ENCODE results near the gene CCDC178.

Gene CCDC178

GRCh38 chr18:32920796-32921787 is 519.4 kb downstream of the CCDC178 start:
- TF ChIP-seq EP300 (IDR thresholded peaks at IDR 0.05; ENCODE audit: borderline replicate concordance) = peak; percentile 45; the same call in 1 of the 2 replicates
- no peak for TF ChIP-seq USF1 (IDR thresholded peaks at IDR 0.05)
- peak; percentile 61; the same call in 1 of the 2 replicates for TF ChIP-seq CEBPB (IDR thresholded peaks at IDR 0.05)

DNA sequence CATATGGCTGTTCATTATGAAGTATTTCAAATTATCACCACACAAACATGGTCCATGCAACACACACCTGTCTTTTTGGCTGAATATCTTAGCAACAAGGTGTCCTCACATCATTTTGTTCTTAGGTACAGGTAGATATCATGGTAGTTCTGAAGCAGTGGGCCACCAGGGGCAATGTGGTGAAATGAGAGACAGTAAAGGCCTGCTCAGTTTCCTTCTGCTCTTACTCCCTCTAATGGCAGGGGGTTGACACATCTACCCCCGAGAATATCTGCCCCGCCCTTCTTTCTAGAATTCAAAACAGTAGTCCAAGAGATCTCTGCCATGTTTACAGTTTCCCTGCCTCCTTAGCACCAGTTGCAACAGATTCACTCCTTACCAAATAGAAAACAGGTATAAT is 520.7 kb downstream of the CCDC178 start:
- TF ChIP-seq CEBPB (IDR thresholded peaks at IDR 0.05) (0 out of 2 replicates have a peak, but pooled peaks have one; percentile 3), RAD21 (IDR thresholded peaks at IDR 0.05; ENCODE audit: low read depth) (peak; percentile 91), EP300 (IDR thresholded peaks at IDR 0.05; ENCODE audit: borderline replicate concordance) (no peak)

DNA sequence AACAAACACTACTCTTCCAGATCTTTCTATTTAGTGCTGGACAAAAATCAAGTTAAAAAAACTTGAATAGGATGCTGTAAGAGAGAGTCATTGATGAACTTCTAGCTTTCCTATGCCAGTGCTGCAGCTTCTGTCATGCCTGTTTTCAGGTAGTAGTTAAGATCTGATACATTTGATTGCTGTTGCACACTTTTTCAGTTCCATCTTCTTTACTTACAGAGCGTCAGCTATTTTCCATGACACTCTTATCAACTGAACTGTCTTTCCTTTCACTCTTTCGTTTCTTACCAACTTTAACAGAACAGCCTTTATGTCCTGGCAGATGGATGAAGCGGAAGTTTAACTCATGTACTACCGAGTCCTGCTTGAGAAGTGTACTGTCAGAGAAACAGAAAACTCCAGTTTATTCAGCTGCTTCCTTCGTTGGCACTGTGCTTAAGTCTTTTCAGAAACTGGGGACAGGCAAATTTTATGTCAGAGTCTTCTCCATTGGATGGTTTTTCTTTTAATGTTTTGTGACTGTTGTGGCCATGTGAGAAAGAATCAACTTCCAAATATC is 521.8 kb downstream of the CCDC178 start:
- TF ChIP-seq RAD21 (IDR thresholded peaks at IDR 0.05; ENCODE audit: low read depth) = no peak
- no peak for TF ChIP-seq EP300 (IDR thresholded peaks at IDR 0.05; ENCODE audit: borderline replicate concordance)
- no peak for TF ChIP-seq NFIC (IDR thresholded peaks at IDR 0.05)
- TF ChIP-seq, protein P1, sequence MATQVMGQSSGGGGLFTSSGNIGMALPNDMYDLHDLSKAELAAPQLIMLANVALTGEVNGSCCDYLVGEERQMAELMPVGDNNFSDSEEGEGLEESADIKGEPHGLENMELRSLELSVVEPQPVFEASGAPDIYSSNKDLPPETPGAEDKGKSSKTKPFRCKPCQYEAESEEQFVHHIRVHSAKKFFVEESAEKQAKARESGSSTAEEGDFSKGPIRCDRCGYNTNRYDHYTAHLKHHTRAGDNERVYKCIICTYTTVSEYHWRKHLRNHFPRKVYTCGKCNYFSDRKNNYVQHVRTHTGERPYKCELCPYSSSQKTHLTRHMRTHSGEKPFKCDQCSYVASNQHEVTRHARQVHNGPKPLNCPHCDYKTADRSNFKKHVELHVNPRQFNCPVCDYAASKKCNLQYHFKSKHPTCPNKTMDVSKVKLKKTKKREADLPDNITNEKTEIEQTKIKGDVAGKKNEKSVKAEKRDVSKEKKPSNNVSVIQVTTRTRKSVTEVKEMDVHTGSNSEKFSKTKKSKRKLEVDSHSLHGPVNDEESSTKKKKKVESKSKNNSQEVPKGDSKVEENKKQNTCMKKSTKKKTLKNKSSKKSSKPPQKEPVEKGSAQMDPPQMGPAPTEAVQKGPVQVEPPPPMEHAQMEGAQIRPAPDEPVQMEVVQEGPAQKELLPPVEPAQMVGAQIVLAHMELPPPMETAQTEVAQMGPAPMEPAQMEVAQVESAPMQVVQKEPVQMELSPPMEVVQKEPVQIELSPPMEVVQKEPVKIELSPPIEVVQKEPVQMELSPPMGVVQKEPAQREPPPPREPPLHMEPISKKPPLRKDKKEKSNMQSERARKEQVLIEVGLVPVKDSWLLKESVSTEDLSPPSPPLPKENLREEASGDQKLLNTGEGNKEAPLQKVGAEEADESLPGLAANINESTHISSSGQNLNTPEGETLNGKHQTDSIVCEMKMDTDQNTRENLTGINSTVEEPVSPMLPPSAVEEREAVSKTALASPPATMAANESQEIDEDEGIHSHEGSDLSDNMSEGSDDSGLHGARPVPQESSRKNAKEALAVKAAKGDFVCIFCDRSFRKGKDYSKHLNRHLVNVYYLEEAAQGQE (IDR thresholded peaks at IDR 0.05; ENCODE audit: low read depth) = no peak
- TF ChIP-seq YY1 (IDR thresholded peaks at IDR 0.05; ENCODE audit: low read depth) = no peak
- no peak for TF ChIP-seq CREB1 (IDR thresholded peaks at IDR 0.05; ENCODE audit: low read depth)
- no peak for TF ChIP-seq ZBTB7A (IDR thresholded peaks at IDR 0.05; ENCODE audit: low read depth)
- no peak for TF ChIP-seq CEBPB (IDR thresholded peaks at IDR 0.05)
- TF ChIP-seq TEAD4 (IDR thresholded peaks at IDR 0.05) = no peak
- TF ChIP-seq TCF12 (IDR thresholded peaks at IDR 0.05; ENCODE audit: low read depth) = no peak
- TF ChIP-seq EGR1 (IDR thresholded peaks at IDR 0.05) = no peak
- TF ChIP-seq TAF1 (IDR thresholded peaks at IDR 0.05; ENCODE audit: low read depth) = no peak
- no peak for TF ChIP-seq FOXM1 (IDR thresholded peaks at IDR 0.05; ENCODE audit: borderline replicate concordance, low read depth)
- TF ChIP-seq USF1 (IDR thresholded peaks at IDR 0.05) = no peak
- no peak for TF ChIP-seq MAX (IDR thresholded peaks at IDR 0.05)

DNA sequence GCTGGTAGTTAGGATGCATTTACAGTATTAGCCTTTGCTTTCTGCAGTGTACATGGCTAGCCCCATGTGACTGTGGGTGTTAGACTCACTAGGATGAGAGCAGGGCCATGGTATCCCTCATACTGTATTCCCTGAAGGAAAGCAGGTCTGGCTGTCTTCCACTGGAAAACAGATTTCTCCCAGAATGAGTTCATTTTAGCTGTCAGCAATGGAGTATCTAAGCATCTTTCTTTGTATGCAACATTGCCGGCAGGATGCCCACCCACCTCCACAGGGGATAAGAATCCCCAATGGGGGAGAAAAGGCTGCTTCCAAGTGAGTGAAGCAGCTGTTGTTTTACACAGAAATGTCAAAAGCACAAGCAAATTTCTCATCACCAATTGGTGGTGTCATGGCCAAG is 525.0 kb downstream of the CCDC178 start:
- no peak for TF ChIP-seq ZBTB7A (IDR thresholded peaks at IDR 0.05; ENCODE audit: low read depth)
- TF ChIP-seq YY1 (IDR thresholded peaks at IDR 0.05; ENCODE audit: low read depth) = no peak
- no peak for TF ChIP-seq RAD21 (IDR thresholded peaks at IDR 0.05; ENCODE audit: low read depth)
- no peak for TF ChIP-seq USF1 (IDR thresholded peaks at IDR 0.05)
- TF ChIP-seq CEBPB (IDR thresholded peaks at IDR 0.05) = no peak
- TF ChIP-seq FOXM1 (IDR thresholded peaks at IDR 0.05; ENCODE audit: borderline replicate concordance, low read depth) = no peak
- TF ChIP-seq TAF1 (IDR thresholded peaks at IDR 0.05; ENCODE audit: low read depth) = no peak
- TF ChIP-seq MAX (IDR thresholded peaks at IDR 0.05) = no peak
- TF ChIP-seq, protein P1 (IDR thresholded peaks at IDR 0.05; ENCODE audit: low read depth) = no peak
- TF ChIP-seq TCF12 (IDR thresholded peaks at IDR 0.05; ENCODE audit: low read depth) = no peak
- no peak for TF ChIP-seq CREB1 (IDR thresholded peaks at IDR 0.05; ENCODE audit: low read depth)
- no peak for TF ChIP-seq EP300 (IDR thresholded peaks at IDR 0.05; ENCODE audit: borderline replicate concordance)
- no peak for TF ChIP-seq EGR1 (IDR thresholded peaks at IDR 0.05)
- TF ChIP-seq NFIC (IDR thresholded peaks at IDR 0.05) = no peak
- TF ChIP-seq TEAD4 (IDR thresholded peaks at IDR 0.05) = no peak

DNA sequence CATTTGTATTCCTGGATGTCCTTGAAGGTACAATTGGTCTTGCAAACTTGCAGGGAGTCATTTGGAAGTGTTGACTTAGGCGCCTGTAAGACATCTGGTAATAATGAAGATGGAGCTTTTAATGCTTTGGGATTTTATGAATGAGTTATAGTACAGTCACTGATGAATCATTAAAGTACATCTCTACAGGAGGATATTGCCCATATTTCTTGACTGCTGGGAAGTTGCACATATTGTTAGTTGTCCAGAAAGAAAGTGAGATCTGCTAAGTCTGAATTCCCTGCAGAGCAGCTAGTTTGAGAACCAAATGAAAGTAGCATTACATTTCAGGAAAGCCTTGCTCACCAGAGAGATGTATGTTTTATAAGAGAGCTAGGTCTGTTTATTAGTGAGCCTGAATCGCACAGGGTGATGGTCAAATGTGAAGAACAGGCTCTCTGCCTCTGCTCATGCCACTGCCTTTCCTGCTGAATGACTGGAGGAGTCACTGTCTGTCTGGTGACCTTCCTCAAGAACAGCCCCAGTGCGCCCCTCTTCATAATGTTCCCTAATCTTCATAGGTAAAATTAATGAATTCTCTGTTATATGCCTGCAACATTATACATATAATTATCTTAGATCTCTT is 528.7 kb downstream of the CCDC178 start:
- no peak for TF ChIP-seq CREB1 (IDR thresholded peaks at IDR 0.05; ENCODE audit: low read depth)
- no peak for TF ChIP-seq ZBTB7A (IDR thresholded peaks at IDR 0.05; ENCODE audit: low read depth)
- no peak for TF ChIP-seq RAD21 (IDR thresholded peaks at IDR 0.05; ENCODE audit: low read depth)
- TF ChIP-seq TEAD4 (IDR thresholded peaks at IDR 0.05) = no peak
- TF ChIP-seq FOXM1 (IDR thresholded peaks at IDR 0.05; ENCODE audit: borderline replicate concordance, low read depth) = no peak
- TF ChIP-seq EP300 (IDR thresholded peaks at IDR 0.05; ENCODE audit: borderline replicate concordance) = no peak
- no peak for TF ChIP-seq YY1 (IDR thresholded peaks at IDR 0.05; ENCODE audit: low read depth)
- no peak for TF ChIP-seq TCF12 (IDR thresholded peaks at IDR 0.05; ENCODE audit: low read depth)
- no peak for TF ChIP-seq USF1 (IDR thresholded peaks at IDR 0.05)
- TF ChIP-seq TAF1 (IDR thresholded peaks at IDR 0.05; ENCODE audit: low read depth) = no peak
- no peak for TF ChIP-seq NFIC (IDR thresholded peaks at IDR 0.05)
